ENCODE results near the gene ZNF827. TPM values are rescaled to one million over a fixed set of nuclear protein-coding genes. Genes with fewer than 3 reads are reported as not detected.

The ZNF827 gene
- total RNA-seq, 1 experiment from 2014 or later, result 29.4 TPM

- Mint-ChIP-seq H3K27me3 (ENCODE audit: low read depth) (no peaks in the 10 kb centered on the region), H3K4me1 (peaks cover 23 to 25% of the 10 kb centered on the region in 2 experiments), H3K27ac (peak overlapping the region in 2 of 3 experiments; percentile 41 to 42; a peak in 3 of 7 replicates), H3K4me3 (no peak overlapping the region), H3K36me3 (ENCODE audit: insufficient read depth in 1 of 3, low read depth in 3 of 3) (peaks cover 13 to 21% (median 13%) of the 10 kb centered on the region in 3 experiments; a peak in 6 of 7 replicates), H3K9me3 (no peaks in the 10 kb centered on the region)
- Histone ChIP-seq H3K56ac (ENCODE audit: insufficient read length, low read depth, low read length) (no peak overlapping the region), H4K8ac (replicated peaks; ENCODE audit: insufficient read length, low read depth, low read length) (no peak overlapping the region), H3K9me3 (ENCODE audit: control insufficient read depth, low read depth, low read length) (no peaks in the 10 kb centered on the region), H3K79me1 (ENCODE audit: insufficient read depth, low read depth, low read length, poor library complexity, severe bottlenecking) (no peaks in the 10 kb centered on the region), H4K91ac (ENCODE audit: insufficient read length, low read depth, low read length) (no peak overlapping the region), H2BK20ac (ENCODE audit: low read depth, low read length, poor library complexity, severe bottlenecking) (no peak overlapping the region), H3K27ac (ENCODE audit: insufficient read length, low read depth, low read length) (no peak overlapping the region), H2BK5ac (ENCODE audit: insufficient read length, low read length) (no peak overlapping the region), H3K23ac (ENCODE audit: insufficient read length, low read depth, low read length) (no peak overlapping the region), H3K27me3 (ENCODE audit: insufficient read depth, low read length) (no peaks in the 10 kb centered on the region), H3K23me2 (ENCODE audit: insufficient read length, low read depth, low read length, poor library complexity, severe bottlenecking) (no peaks in the 10 kb centered on the region), H2BK120ac (ENCODE audit: low read depth, low read length, poor library complexity, severe bottlenecking) (no peak overlapping the region), H2BK12ac (ENCODE audit: insufficient read length, low read depth, low read length) (no peak overlapping the region), H4K5ac (ENCODE audit: insufficient read length, low read depth, low read length) (no peak overlapping the region), H3K4ac (ENCODE audit: low read depth, low read length) (no peak overlapping the region), H3K4me1 (ENCODE audit: insufficient read depth, low read length) (peaks cover 6% of the 10 kb centered on the region; the same call in 1 of the 2 replicates), H2AFZ (ENCODE audit: low read length) (no peak overlapping the region), H3T11ph (ENCODE audit: low read length) (no peak overlapping the region), H3K14ac (ENCODE audit: insufficient read depth, low read length) (no peak overlapping the region), H2AK5ac (ENCODE audit: insufficient read length, low read length) (no peak overlapping the region), H3K4me2 (ENCODE audit: insufficient read depth, insufficient read length, low read length) (no peak overlapping the region), H2BK15ac (ENCODE audit: low read depth, low read length) (no peak overlapping the region), H3K79me2 (ENCODE audit: insufficient read depth, low read length) (no peaks in the 10 kb centered on the region; the same call in 1 of the 2 replicates), H4K20me1 (ENCODE audit: control insufficient read depth, insufficient read depth, insufficient read length) (no peaks in the 10 kb centered on the region), H3K18ac (ENCODE audit: insufficient read length, low read depth, low read length) (no peak overlapping the region), H3K9ac (ENCODE audit: extremely low read depth, insufficient read length, low read length) (no peak overlapping the region)
- WGBS (ENCODE audit: extremely low coverage, insufficient read length, low lambda C conversion rate), result no CpG with 5 or more reads among the region's 8 CpGs
- no peak for TF ChIP-seq CTCF (conservative IDR thresholded peaks at IDR 0.05)
- DNase-seq, result no peak
Observed at GRCh38 chr4:145859426-145859825, 79.2 kb downstream of the ZNF827 start.

Measured in H9 (cell line).